GM12801 (cell line): ENCODE measurements around the gene CXCR1.

Experiments
- CTCF ChIP-seq: IDR thresholded peaks from one replicate; pipeline ENCODE4 v1.5.1; 2011; ENCODE audit warnings: control low read depth; ENCODE audit not compliant: insufficient read length; ENCODE audit errors: extremely low read depth

CXCR1 gene

GRCh38 chr2:218166791-218167190 lies at the start of gene CXCR1:
TSS of gene CXCR1 (minus strand) at chr2:218166962. CDS start at chr2:218165211, 1,751 bp downstream.
- no peak for TF ChIP-seq CTCF

GRCh38 chr2:218216336-218216673 lies 49.5 kb upstream of the CXCR1 start:
- no peak for TF ChIP-seq CTCF

GRCh38 chr2:218214116-218214515 lies 47.4 kb upstream of the CXCR1 start:
- TF ChIP-seq CTCF, result no peak

GRCh38 chr2:218209078-218209477 lies 42.3 kb upstream of the CXCR1 start:
- no peak for TF ChIP-seq CTCF

GRCh38 chr2:218202266-218202665 lies 35.5 kb upstream of the CXCR1 start:
- no peak for TF ChIP-seq CTCF

GRCh38 chr2:218196974-218197373 lies 30.2 kb upstream of the CXCR1 start:
- TF ChIP-seq CTCF, result no peak

- no peak for TF ChIP-seq CTCF
Observed at GRCh38 chr2:218194880-218195279, 28.1 kb upstream of the CXCR1 start.

- no peak for TF ChIP-seq CTCF
Observed at GRCh38 chr2:218193701-218194100, 26.9 kb upstream of the CXCR1 start.
